GM19395 (cell line): ENCODE results near the gene HES6.

Experiments
- ATAC-seq: cut with Tn5 transposase; IDR thresholded peaks from one replicate; pipeline ENCODE4 v1.9.1; 2021; ENCODE audit warnings: mild to moderate bottlenecking, moderate library complexity; ENCODE audit not compliant: unreplicated experiment

Gene HES6

DNA sequence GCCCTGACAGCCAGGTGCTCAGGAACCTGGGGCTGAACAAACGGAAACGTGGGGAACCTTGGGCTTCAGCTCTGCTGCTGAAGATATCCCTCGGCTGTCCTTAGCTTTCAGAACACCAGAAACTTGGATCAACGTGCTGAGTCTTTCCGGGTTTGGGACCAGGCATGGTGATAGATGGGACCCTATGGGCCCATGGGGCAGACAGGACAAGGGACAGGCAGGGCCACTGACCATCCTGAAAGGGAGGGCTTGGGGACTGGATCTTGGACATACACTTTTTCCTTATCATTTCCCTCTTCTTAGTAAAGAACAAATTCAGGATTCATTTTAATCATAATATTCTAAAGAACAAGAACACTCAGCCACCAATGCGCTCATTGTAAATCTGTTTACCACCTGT lies 16.3 kb upstream of the HES6 start:
- ATAC-seq, result no peak

GRCh38 chr2:238255636-238256035 lies 15.8 kb upstream of the HES6 start:
- no peak for ATAC-seq

GRCh38 chr2:238255151-238255551 lies 15.3 kb upstream of the HES6 start:
- no peak for ATAC-seq

DNA sequence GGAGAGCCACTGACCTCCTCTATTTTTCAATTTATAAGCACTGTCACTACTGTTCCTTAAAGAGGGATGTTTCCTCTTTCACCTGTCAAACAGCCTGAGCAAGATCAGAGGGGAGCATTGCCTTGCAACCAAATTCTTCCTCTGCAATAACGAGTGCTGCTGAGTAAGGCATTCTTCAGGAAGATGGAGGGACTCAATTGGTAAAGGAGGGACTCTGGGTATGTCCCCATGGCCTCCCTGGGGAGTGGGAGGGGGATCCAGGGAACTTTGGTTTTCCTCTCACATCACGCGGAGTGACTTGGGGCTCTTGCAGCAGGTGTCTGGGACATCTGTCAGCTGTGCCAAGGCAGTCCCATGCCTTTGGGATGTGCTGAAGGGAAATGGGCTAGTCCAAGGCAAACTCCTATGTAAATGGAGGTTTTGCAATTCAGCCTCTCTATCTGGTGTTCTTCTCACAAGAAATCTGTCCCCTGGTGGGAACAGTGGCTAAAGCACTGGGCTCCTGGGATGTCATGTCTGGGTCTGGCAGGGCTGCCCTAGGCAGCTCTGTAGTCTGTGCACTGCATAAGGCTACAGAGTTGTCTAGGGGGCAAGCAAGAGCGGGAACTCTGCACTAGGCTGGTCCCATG lies 14.4 kb upstream of the HES6 start:
- ATAC-seq, result no peak

DNA sequence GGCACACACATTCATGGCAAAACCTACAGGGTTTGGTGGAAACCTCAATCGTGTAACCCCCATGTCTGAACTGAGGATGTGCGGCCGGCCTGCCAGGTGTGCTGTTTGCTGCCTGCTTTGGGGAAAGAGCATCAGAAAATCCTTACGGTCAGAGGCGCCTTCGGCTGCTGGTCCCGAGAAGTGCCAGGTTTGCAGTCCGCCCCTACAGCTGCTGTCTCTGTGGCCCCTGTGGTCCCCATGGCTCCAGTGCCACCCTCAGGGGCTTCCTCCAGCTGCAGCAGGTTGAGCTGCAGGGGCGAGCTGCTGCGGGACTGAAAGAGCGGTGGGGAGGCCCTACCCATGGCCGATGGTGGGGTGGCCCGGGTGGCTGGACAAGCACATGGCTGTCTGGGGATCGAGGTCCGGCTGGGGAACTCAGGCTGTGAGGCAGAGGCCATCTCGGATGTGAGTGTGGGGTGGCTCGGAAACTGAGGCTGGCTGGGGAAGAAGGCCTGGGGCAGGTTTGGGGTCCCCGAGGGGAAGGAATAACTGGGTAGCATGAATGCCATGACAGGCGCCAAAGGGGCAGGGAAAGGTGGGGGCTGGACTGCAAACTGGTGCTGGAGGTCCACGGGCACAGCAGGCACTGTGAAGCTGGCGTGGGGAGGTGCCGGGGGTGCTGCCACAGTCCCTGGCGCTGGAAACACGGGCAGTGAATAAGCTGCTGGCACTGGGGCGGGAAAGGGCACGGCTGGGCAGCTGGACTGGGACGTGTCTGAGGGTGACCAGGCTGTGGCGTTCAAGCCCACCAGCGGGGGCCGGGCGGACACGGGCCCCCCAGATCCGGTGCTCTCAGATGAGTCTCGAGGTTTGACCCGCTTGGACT lies 13.2 kb upstream of the HES6 start:
- no peak for ATAC-seq

GRCh38 chr2:238251986-238252385 lies 12.1 kb upstream of the HES6 start:
- ATAC-seq, result no peak

- no peak for ATAC-seq
Observed at GRCh38 chr2:238251331-238251730, 11.5 kb upstream of the HES6 start.

GRCh38 chr2:238250896-238251295 lies 11.1 kb upstream of the HES6 start:
- no peak for ATAC-seq

- no peak for ATAC-seq
Observed at GRCh38 chr2:238247841-238248453, 8.1 kb upstream of the HES6 start.

DNA sequence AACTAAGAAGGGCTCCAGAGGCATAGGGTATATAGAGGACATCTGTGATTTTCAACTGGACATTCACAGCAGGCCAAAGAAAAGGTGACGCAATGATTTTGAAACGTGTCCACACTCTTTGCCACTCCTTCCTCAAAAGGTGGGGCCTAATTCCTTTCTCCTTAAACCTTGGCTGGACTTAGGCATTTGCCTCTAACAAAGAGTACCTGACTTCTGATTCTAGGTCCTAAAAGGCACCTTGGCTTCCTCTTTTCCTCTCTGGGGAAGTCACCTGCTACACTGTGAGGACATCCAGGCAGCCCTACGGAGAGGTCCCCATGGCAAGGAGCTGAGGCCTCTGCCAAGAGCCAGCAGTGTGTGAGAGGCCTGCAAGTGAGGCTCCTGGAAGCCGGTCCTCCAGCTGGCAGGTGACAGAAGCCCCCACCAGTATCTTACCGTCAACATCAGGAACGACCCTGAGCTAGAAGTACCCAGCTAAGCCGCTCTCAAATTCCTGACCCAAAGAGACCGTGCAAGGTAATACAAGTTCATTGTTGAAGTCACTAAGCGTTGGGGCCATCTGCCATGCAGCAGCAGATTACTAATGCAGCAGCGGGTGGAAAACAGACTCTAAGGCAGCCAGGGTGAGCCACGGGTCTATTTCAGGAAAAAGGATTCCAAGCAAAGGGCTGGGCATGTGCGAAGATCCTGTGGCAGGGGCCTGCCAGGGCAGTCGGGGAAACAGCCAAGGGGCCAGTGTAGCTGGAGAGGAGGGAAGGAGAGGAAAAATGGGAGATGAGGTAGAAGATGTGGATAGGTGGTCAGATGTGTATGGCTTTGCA lies 7.4 kb upstream of the HES6 start:
- no peak for ATAC-seq

DNA sequence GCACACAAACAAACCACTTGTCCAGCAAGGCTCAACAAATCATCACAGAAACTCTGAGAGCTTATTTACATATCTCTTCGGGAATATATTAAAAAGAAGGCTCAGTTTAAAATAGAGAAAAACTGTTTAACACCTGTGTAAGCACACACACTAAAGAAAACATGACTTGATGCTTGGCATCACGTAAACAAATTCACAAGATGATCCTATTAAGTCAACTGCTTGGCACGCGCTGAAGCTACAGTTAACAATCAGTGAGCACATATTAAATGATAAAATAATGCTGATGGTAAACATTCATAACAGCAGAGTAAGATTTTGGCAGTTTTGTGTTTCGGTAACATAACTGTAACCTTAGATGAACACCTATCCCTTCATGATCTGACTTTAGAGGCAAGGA lies 4.3 kb upstream of the HES6 start:
- ATAC-seq, result no peak

DNA sequence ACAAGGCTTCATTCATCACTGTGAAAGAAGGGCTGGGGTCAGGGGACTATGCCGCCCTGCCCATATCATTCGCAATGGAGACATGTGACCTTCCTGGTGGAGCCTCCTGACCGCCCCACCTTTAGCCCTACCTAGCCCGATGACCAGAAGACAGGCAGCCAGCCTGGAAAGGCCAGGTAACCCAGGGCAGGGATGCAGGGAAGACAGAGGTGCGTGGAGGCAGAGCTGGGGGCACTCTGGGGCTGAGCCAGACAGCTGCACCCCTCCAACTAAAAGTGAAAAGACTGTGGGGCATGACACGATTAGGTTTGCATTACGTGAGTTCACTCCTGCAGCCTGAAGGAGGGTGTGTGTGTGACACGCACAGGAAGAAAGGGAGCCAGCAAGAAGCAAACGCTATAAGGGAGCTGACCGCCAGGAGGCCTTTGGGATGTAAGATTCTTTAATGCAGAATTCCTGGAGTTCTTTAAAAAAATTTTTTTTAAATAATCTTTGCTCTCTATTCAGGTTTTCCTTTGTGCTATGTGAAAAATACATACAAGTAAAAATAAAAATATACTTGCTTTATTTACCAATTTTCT lies 3.7 kb upstream of the HES6 start:
- no peak for ATAC-seq

DNA sequence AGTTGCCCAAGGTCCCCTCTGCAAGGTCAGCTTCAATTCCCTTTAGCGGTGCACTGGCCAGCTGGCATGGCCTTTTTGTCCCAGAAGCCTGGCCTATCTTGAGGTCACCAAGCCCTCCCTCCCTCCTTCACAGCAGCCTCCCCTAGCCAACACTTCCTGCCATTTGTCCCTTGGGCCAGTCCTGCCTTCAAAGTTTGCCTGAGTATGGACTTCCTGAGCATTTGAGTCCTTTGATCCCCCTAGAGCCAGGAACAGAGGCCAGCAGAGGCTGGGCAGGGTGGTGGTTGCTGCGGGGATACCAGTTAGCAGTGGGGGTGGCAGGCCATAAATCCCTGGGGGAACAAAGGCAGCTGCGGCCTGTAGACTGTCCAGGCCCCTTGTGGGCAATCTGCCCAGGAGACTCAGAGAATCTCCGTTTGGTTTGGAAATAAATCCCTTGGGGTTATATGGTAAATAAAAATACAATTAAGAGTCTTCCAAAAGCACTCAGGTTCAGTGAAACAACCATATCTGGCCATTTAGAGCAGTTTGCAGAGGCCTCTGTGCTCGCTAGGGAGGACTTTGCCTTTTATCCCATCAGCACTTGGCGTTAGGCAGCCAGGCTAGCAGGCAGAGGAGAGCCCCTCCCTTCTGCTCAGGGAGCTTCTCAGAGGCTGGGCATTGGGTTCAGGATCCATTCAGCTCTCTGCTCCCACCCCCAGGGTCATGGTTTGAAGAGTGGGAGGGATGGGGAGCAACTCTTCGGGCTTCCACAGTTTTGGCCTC lies 3.1 kb upstream of the HES6 start:
- no peak for ATAC-seq

- no peak for ATAC-seq
Observed at GRCh38 chr2:238241970-238242369, 2.1 kb upstream of the HES6 start.

DNA sequence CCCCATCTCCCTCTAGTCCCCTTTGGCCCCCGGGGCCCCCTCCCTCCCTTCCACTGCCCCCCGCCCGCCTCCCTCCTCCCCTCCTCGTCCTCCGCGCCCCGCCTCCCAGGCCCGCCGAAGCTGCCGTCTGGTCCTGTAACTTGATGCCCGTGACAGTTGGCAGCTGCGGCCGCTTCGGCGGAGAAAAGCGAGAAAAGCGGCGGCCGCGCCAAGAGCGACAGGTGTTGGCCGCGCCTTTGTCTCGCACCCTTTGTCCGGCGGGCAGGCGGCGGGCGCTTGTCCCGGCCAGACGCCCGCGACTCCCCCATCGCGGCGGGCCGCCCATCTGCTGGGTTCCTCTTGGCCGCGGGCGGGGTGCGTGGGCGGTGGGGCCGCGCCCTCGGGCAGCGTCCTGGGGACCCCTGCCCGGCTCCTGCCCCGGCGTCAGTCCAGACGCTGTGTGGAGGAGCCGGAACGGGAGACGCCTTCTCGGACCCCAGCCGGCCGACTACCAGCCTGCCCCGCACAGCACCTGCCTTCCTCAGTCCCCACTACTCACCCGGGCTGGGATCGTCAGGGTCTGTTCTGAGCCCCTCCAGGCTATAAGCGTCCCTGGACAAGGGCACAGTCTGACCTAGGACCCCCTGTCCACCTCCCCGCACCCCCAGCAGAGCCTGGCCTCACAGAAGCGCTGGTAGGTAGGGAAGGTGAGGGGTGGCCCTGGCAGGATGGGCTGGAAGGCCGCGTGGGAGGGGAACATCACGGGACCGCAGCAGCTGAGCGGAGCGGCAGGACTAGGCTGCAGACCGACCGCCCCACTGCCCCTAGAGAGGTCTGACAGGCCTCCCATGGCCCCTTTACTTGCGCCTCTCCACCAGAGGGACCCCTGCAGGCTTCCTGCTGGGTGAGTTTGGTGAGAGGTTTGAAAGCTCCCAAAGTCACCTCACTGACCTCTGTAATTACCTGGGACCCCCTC lies 1.2 kb upstream of the HES6 start:
- ATAC-seq, result no peak

DNA sequence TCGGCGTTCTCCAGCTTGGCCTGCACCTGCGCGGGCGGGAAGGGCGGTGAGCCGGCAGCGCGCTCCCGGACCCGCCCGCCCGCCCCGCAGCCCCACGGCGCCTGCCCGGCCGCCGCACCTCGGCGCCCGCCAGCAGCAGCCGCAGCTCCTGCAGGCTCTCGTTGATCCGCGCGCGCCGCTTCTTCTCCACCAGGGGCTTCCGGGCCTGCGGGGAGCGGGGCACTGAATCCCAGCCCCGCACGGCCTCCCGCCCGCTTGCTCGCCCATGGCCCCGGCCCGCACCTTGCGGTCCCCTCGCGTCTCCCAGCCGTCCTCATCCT lies 335 bp downstream of the HES6 start:
- ATAC-seq, result no peak

DNA sequence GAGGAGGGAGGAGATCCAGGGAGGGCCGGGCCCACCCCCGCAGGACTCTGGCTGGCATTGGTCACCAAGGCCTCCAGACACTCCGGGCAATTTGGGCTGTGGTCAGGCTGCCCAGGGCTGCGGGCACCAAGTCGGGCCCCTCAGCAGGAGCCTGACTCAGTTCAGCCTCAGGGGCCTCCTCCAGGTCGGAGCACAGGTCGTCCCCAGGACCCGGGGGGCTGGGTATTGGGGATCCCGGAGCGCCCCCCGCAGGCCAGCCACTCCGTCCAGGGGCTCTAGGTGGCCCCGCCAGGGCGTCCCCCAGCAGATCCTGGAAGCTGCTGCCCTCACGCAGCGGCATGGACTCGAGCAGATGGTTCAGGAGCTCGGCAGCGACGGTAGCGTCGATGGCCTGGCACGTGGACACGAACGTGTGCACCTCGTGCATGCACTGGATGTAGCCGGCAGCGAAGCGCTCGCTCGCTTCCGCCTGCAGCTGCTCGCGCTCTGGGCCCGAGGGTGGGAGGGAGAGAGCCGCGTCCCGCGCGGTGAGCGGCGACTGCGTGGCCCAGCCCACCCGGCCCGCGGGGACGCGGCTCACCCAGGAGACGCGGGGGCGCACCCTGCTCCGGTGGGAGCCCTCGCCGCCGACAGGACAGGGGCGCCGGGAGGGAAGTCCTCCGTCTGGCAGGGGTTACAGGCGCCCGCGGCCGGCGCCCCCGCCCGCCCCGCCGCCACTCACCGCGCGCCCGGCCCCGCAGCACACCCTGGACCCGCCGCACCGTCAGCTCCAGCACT lies 884 bp downstream of the HES6 start:
- ATAC-seq, result peak; percentile 7

- no peak for ATAC-seq
Observed at GRCh38 chr2:238238311-238238765, 1.5 kb downstream of the HES6 start.
